Stimulated activated CD4-positive, alpha-beta T cell treated with anti-CD3 and anti-CD28 coated beads, Interleukin-15, amount 100 ng/mL, for 24 hours (primary cell): ENCODE measurements around the gene ZFP36L2.

Experiments
- DNase-seq: peaks from one replicate; pipeline ENCODE4 v3.0.0-alpha.2; 2020

The ZFP36L2 gene

GRCh38 chr2:43184339-43184895 is 42.0 kb downstream of the ZFP36L2 start:
- DNase-seq = peak; percentile 71

- DNase-seq = no peak
Measured at GRCh38 chr2:43183743-43184142, 42.7 kb downstream of the ZFP36L2 start.

GRCh38 chr2:43180897-43181296 is 45.5 kb downstream of the ZFP36L2 start:
- no peak for DNase-seq

GRCh38 chr2:43179942-43180341 is 46.5 kb downstream of the ZFP36L2 start:
- no peak for DNase-seq

GRCh38 chr2:43178602-43179542 is 47.5 kb downstream of the ZFP36L2 start:
- DNase-seq = no peak

- no peak for DNase-seq
Measured at GRCh38 chr2:43178055-43178598, 48.3 kb downstream of the ZFP36L2 start.

GRCh38 chr2:43176449-43176848 is 50.0 kb downstream of the ZFP36L2 start:
- no peak for DNase-seq

- no peak for DNase-seq
Measured at GRCh38 chr2:43175876-43176275, 50.5 kb downstream of the ZFP36L2 start.

- DNase-seq = no peak
Measured at GRCh38 chr2:43175020-43175441, 51.4 kb downstream of the ZFP36L2 start.

- peak; percentile 77 for DNase-seq
Measured at GRCh38 chr2:43174368-43174916, 52.0 kb downstream of the ZFP36L2 start.
